K562 (cell line): ENCODE measurements around the gene HCN3. TPM values are rescaled to one million over a fixed set of nuclear protein-coding genes. Genes with fewer than 3 reads are reported as not detected.
A peak's percentile ranks its signal among the peaks of the same experiment; 100 is the strongest.

ENCODE experiments used
- ARID4B ChIP-seq: sonication (generic); formaldehyde crosslinking; IDR thresholded peaks from 2 replicates; pipeline ENCODE4 v1.8.0; 2022; ENCODE audit warnings: mild to moderate bottlenecking, missing genetic modification reagents
- CEBPB ChIP-seq: fragments of 450-650 bp; IDR thresholded peaks from 2 replicates; pipeline ENCODE4 v1.6.1; 2016; ENCODE audit warnings: missing genetic modification characterization, missing compliant biosample characterization
- ELF2 ChIP-seq: fragments of 250-450 bp; sonication (Bioruptor Pico); IDR thresholded peaks from 2 replicates; pipeline ENCODE4 v1.5.0; 2021; ENCODE audit warnings: mild to moderate bottlenecking
- ERF ChIP-seq: fragments of 450-650 bp; formaldehyde crosslinking; IDR thresholded peaks from 2 replicates; pipeline ENCODE4 v1.4.0; 2020; ENCODE audit warnings: mild to moderate bottlenecking, mixed read lengths
- FOSL1 ChIP-seq: fragments of 200-800 bp; sonication (Bioruptor generic); conservative IDR thresholded peaks from 2 replicates; pipeline ENCODE4 v1.6.1; 2016; ENCODE audit warnings: missing genetic modification characterization, missing compliant biosample characterization
- FOXP1 ChIP-seq: sonication (generic); formaldehyde crosslinking; IDR thresholded peaks from 2 replicates; pipeline ENCODE4 v1.8.0; 2022; ENCODE audit warnings: mild to moderate bottlenecking, missing genetic modification reagents
- GTF2E2 ChIP-seq: fragments of 200-800 bp; sonication (Bioruptor generic); IDR thresholded peaks from 2 replicates; pipeline ENCODE4 v1.6.1; 2016; ENCODE audit warnings: missing genetic modification characterization, missing compliant biosample characterization
- GTF2F1 ChIP-seq: IDR thresholded peaks from 2 replicates; pipeline ENCODE4 v1.6.1; 2011; ENCODE audit warnings: low read depth, low read length, improper control_type of control experiment
- IRF9 ChIP-seq: fragments of 450-650 bp; IDR thresholded peaks from 2 replicates; pipeline ENCODE4 v1.6.1; 2016; ENCODE audit warnings: missing biosample characterization, missing genetic modification characterization
- KLF13 ChIP-seq: fragments of 450-650 bp; IDR thresholded peaks from 2 replicates; pipeline ENCODE4 v1.6.1; 2016; ENCODE audit warnings: missing genetic modification characterization, low read depth, mild to moderate bottlenecking, missing compliant biosample characterization, moderate library complexity, borderline replicate concordance
- MBD2 ChIP-seq: sonication (generic); IDR thresholded peaks from 2 replicates; pipeline ENCODE4 v1.6.1; 2016; ENCODE audit warnings: low read depth, borderline replicate concordance
- NFATC3 ChIP-seq: fragments of 450-650 bp; IDR thresholded peaks from 2 replicates; pipeline ENCODE4 v1.6.1; 2017; ENCODE audit warnings: mild to moderate bottlenecking
- OTX1 ChIP-seq: fragments of 450-650 bp; formaldehyde crosslinking; IDR thresholded peaks from 2 replicates; pipeline ENCODE4 v1.4.0; 2022; ENCODE audit warnings: mild to moderate bottlenecking
- PRDM10 ChIP-seq: fragments of 450-650 bp; IDR thresholded peaks from 2 replicates; pipeline ENCODE4 v1.6.1; 2018; ENCODE audit not compliant: partially characterized antibody
- SMARCC2 ChIP-seq: fragments of 450-650 bp; IDR thresholded peaks from 2 replicates; pipeline ENCODE4 v1.6.1; 2017; ENCODE audit warnings: antibody characterized with exemption, moderate library complexity, mild to moderate bottlenecking, low read depth
- TEAD1 ChIP-seq, 2 experiments: fragments of 450-650 bp in 1 of 2; sonication (generic) in 1 of 2; formaldehyde crosslinking; IDR thresholded peaks; 2 replicates each; pipeline versions ENCODE4 v1.4.0 to v1.8.0; 2020 to 2022; ENCODE audit warnings: mild to moderate bottlenecking in 2 of 2, missing genetic modification reagents in 1 of 2
- WHSC1 ChIP-seq: IDR thresholded peaks from one replicate; pipeline ENCODE4 v1.6.1; 2012; ENCODE audit warnings: low read length, control low read depth, inconsistent platforms
- polyA plus RNA-seq, 8 experiments: library from polyadenylated mRNA; depleted of rRNA in 4 of 8; stranded (reverse) in 5 of 8; unstranded in 3 of 8; fragments of >200 nt; fragmentation: Nextera tagmentation in 2 of 8; fragmentation: Illumina TruSeq in 1 of 8; extraction: Ambion mirVana in 2 of 8; extraction: Trizol in 1 of 8; gene quantifications; 2 replicates each; pipeline versions ENCODE4 v1.2.1 to v1.2.3, GENCODE V29; 2011 to 2014; ENCODE audit warnings: inconsistent platforms in 1 of 8, missing spikeins in 1 of 8
- total RNA-seq, 7 experiments: library from RNA; depleted of rRNA in 6 of 7; stranded (reverse); fragments of >200 nt in 6 of 7; fragmentation: Illumina TruSeq in 2 of 7; extraction: Trizol in 2 of 7; gene quantifications; 2 replicates each; pipeline versions ENCODE4 v1.2.1 to v1.2.3, GENCODE V29; 2011 to 2021; ENCODE audit warnings: low replicate concordance in 1 of 7

Gene HCN3
- total and polyA plus RNA-seq, 9 of the 15 experiments (the other 6 are each of a cell fraction or from before 2014, with no cell fraction given), result 0.91 to 9.7 (median 3.9) TPM

GRCh38 chr1:155300553-155301329 is 23.5 kb downstream of the HCN3 start (continued):
- 0 out of 2 replicates have a peak, but pooled peaks have one; percentile 27 for TF ChIP-seq ARID4B (CRISPR knock-in tag)
- TF ChIP-seq MBD2, result peak; percentile 6; the same call in 1 of the 2 replicates
- TF ChIP-seq OTX1 (CRISPR knock-in tag), result no peak
- no peak for TF ChIP-seq ERF (CRISPR knock-in tag)
- no peak for TF ChIP-seq GTF2E2
- TF ChIP-seq FOXP1 (CRISPR knock-in tag), result 0 out of 2 replicates have a peak, but pooled peaks have one; percentile 41
- no peak for TF ChIP-seq KLF13
- no peak for TF ChIP-seq IRF9 (tag)
- TF ChIP-seq FOSL1 (tag), result no peak
- peak; percentile 30 for TF ChIP-seq WHSC1
- no peak for TF ChIP-seq CEBPB
- peak in 1 of 2 experiments; percentile 33; a peak in 1 of 4 replicates for TF ChIP-seq TEAD1 (CRISPR knock-in tag; IDR thresholded peaks at IDR 0.05)
- no peak for TF ChIP-seq NFATC3
- TF ChIP-seq ELF2 (CRISPR knock-in tag), result no peak
- TF ChIP-seq SMARCC2, result no peak
- no peak for TF ChIP-seq GTF2F1
- TF ChIP-seq PRDM10, result no peak
